Calu3 (cell line): ENCODE results near the gene KCNJ12. TPM values are rescaled to one million over a fixed set of nuclear protein-coding genes. Genes with fewer than 3 reads are reported as not detected.

Experiments used
- BruUV-seq: library from RNA; stranded (reverse); fragments of 400-500 nt; replicated peaks from 2 replicates; lab custom pipeline; 2021; lab: Mats Ljungman, UMichigan
- CTCF ChIA-PET: fragments of 300-600 bp; sonication (Branson Sonifier 250); formaldehyde crosslinking; loops from one replicate; lab custom pipeline; 2022; ENCODE audit warnings: antibody characterized with exemption; lab: Charles Lee
- DNase-seq: peaks from one replicate; pipeline ENCODE4 v3.0.0; 2022
- H3K27ac Mint-ChIP-seq: one replicate; pipeline ENCODE4 v1.8.0; 2022; ENCODE audit warnings: mixed read lengths; ENCODE audit not compliant: unreplicated experiment
- H3K27me3 Mint-ChIP-seq: one replicate; pipeline ENCODE4 v1.8.0; 2022; ENCODE audit warnings: mixed read lengths; ENCODE audit not compliant: unreplicated experiment
- H3K36me3 Mint-ChIP-seq: one replicate; pipeline ENCODE4 v1.8.0; 2022; ENCODE audit warnings: mild to moderate bottlenecking, moderate library complexity, mixed read lengths; ENCODE audit not compliant: insufficient read depth, unreplicated experiment
- H3K4me1 Mint-ChIP-seq: one replicate; pipeline ENCODE4 v1.8.0; 2022; ENCODE audit warnings: mild to moderate bottlenecking, low read depth, mixed read lengths; ENCODE audit not compliant: unreplicated experiment
- H3K4me3 Mint-ChIP-seq: one replicate; pipeline ENCODE4 v1.8.0; 2022; ENCODE audit warnings: mild to moderate bottlenecking, low read depth, moderate library complexity, mixed read lengths; ENCODE audit not compliant: unreplicated experiment
- H3K9me3 Mint-ChIP-seq: one replicate; pipeline ENCODE4 v1.8.0; 2022; ENCODE audit warnings: low read depth, mixed read lengths; ENCODE audit not compliant: unreplicated experiment
- CTCF ChIP-seq: fragments of 200-600 bp; IDR thresholded peaks from one replicate; pipeline ENCODE4 v1.8.0; 2022; ENCODE audit warnings: antibody characterized with exemption; ENCODE audit not compliant: unreplicated experiment
- intact Hi-C: fragments of 100-400 bp; cut with micrococcal nuclease; formaldehyde crosslinking; loops from one replicate; pipeline ENCODE4 v1.10.0; 2022; ENCODE audit not compliant: unreplicated experiment
- total RNA-seq: library from RNA; stranded (reverse); gene quantifications from 2 replicates; pipeline ENCODE4 v1.2.3, GENCODE V29; 2022

KCNJ12 gene
- total RNA-seq, 1 experiment from 2014 or later, result not detected

GRCh38 chr17:21375162-21375560 lies 996 bp upstream of the KCNJ12 start:
- no peak for DNase-seq
- H3K4me1 Mint-ChIP-seq, result no peaks in the 10 kb centered on the region
- H3K9me3 Mint-ChIP-seq, result no peaks in the 10 kb centered on the region
- no TSS peak for BruUV-seq
- no peak overlapping the region for H3K4me3 Mint-ChIP-seq
- H3K36me3 Mint-ChIP-seq, result no peaks in the 10 kb centered on the region
- intact Hi-C loops, result no loop called here
- no peak overlapping the region for H3K27ac Mint-ChIP-seq
- CTCF ChIA-PET, result no interaction called here
- peaks cover 29% of the 10 kb centered on the region for H3K27me3 Mint-ChIP-seq
- no peak for TF ChIP-seq CTCF

- DNase-seq, result no peak
Measured at GRCh38 chr17:21375757-21376080, 438 bp upstream of the KCNJ12 start.

GRCh38 chr17:21376759-21377690 lies 868 bp downstream of the KCNJ12 start:
- H3K9me3 Mint-ChIP-seq, result no peaks in the 10 kb centered on the region
- intact Hi-C loops, result no loop called here
- no peaks in the 10 kb centered on the region for H3K36me3 Mint-ChIP-seq
- no peak overlapping the region for H3K27ac Mint-ChIP-seq
- TF ChIP-seq CTCF, result no peak
- no TSS peak for BruUV-seq
- peaks cover 39% of the 10 kb centered on the region for H3K27me3 Mint-ChIP-seq
- peak; percentile 5 for DNase-seq
- peak overlapping the region; percentile 21 for H3K4me3 Mint-ChIP-seq
- CTCF ChIA-PET, result interaction anchor here (0.6 kb wide), 1 partner anchor 22 kb away, joined by 3 read pairs; no protein-coding TSS in a partner anchor
- H3K4me1 Mint-ChIP-seq, result no peaks in the 10 kb centered on the region

More at GRCh38 chr17:21375757-21376080, 438 bp upstream of the KCNJ12 start:
- TF ChIP-seq CTCF, result no peak
- Mint-ChIP-seq H3K4me3 (no peak overlapping the region), H3K9me3 (no peaks in the 10 kb centered on the region), H3K4me1 (no peaks in the 10 kb centered on the region), H3K36me3 (no peaks in the 10 kb centered on the region), H3K27ac (no peak overlapping the region), H3K27me3 (peaks cover 29% of the 10 kb centered on the region)
- intact Hi-C loops, result no loop called here
- BruUV-seq, result no TSS peak
- CTCF ChIA-PET, result no interaction called here

GRCh38 chr17:21377705-21378396 lies 1.7 kb downstream of the KCNJ12 start:
- Mint-ChIP-seq H3K4me3 (no peak overlapping the region), H3K9me3 (no peaks in the 10 kb centered on the region), H3K27me3 (peaks cover 39% of the 10 kb centered on the region), H3K4me1 (no peaks in the 10 kb centered on the region), H3K27ac (no peak overlapping the region), H3K36me3 (no peaks in the 10 kb centered on the region)
- intact Hi-C loops, result no loop called here
- TF ChIP-seq CTCF, result no peak
- no TSS peak for BruUV-seq
- CTCF ChIA-PET, result interaction anchor here (0.6 kb wide), 1 partner anchor 21 kb away, joined by 3 read pairs; no protein-coding TSS in a partner anchor
- DNase-seq, result no peak
